ENCODE results near the gene IRAK2. TPM values are rescaled to one million over a fixed set of nuclear protein-coding genes. Genes with fewer than 3 reads are reported as not detected.

IRAK2 gene
- total RNA-seq, 6 donors from 2014 or later: 3.1 to 10.2 (median 7.1) TPM

DNA sequence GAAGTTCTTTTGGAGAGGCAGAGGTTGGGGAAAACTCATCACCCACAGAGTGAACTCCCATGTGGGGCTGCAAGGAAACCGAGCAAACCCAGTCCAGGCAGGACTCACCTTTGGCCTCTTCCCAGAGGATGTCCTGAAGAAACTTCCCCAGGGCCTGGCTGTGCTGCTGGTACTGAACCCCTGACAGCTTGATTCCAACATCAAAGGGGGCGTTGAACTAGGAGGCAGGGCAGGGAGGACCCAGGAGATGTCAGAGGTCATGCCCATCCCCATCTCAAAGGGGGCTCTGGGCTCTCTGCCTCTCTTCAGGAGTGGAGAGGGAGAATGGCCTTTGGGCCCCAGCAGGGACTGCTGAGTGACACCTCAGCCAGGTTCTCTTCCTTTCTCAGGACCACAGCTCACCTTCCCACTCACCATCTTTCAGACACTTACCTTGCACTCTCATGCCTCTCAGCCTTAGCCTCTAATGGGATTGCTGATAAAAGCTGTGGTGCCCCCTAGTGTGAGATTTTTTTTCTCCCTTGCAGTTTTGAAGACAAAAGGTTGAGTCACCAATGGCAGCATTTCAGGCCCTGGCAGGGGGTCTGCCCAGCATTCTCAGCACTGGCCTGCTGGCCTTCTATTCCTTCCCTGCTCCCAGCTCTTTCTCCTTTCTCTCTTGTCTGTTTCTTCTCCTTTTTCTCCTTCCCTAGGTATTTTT, 122.0 kb downstream of the IRAK2 start:
- H3K36me3 ChIP-seq: peaks cover 0 to 70% (median 31%) of the 10 kb centered on the region in 4 donors
- no peak for DNase-seq
- peaks cover 0 to 4% (median 0%) of the 10 kb centered on the region in 4 donors for H3K4me1 ChIP-seq
- WGBS, 2 donors: 71 to 85% methylated on average over 1 to 2 of the region's 2 CpGs
- no peaks in the 10 kb centered on the region for H3K27me3 ChIP-seq
- ATAC-seq (ENCODE audit: low FRiP score in 2 of 2): no peak
- H3K27ac ChIP-seq: no peak overlapping the region
- no peak overlapping the region for H3K4me3 ChIP-seq
- no peaks in the 10 kb centered on the region for H3K9me3 ChIP-seq
- TF ChIP-seq EP300 (IDR thresholded peaks at IDR 0.05) (no peak), POLR2AphosphoS5 (IDR thresholded peaks at IDR 0.05) (no peak)
- TF ChIP-seq, protein P1, sequence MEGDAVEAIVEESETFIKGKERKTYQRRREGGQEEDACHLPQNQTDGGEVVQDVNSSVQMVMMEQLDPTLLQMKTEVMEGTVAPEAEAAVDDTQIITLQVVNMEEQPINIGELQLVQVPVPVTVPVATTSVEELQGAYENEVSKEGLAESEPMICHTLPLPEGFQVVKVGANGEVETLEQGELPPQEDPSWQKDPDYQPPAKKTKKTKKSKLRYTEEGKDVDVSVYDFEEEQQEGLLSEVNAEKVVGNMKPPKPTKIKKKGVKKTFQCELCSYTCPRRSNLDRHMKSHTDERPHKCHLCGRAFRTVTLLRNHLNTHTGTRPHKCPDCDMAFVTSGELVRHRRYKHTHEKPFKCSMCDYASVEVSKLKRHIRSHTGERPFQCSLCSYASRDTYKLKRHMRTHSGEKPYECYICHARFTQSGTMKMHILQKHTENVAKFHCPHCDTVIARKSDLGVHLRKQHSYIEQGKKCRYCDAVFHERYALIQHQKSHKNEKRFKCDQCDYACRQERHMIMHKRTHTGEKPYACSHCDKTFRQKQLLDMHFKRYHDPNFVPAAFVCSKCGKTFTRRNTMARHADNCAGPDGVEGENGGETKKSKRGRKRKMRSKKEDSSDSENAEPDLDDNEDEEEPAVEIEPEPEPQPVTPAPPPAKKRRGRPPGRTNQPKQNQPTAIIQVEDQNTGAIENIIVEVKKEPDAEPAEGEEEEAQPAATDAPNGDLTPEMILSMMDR (IDR thresholded peaks at IDR 0.05): peak in 2 of 6 experiments; percentile 19 to 42

DNA sequence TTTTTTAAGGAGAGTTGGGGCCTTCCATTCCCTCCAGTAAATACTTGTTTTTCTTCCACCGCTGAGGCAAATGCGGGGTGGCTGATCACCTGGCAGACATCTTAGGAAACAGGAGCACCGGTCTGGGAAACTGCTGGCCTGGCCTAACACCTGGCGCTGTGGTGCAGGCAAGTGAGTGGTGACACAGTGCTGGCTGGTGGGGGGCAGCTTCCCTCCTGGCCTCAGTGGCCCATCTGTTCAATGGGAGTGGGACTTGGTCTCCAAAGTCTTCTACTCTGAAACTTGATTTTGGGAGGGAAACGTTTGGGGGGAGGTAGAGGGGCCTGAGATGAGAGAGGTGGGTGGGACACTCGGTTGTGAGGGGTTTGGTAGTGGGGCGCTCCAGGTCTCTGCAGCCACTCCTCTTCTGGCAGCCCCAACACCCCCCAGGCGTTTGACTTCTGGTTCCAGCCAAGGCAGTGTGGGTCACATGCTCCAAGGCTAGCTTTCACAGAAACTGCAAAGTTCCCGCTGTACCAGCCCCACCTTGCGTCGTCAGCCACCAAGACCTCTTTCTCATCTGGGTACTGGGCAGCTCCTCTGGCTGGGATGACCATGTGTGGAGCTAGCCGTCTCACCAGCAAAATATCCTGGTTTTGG, 123.3 kb downstream of the IRAK2 start:
- Histone ChIP-seq H3K4me1 (peaks cover 0 to 14% (median 7%) of the 10 kb centered on the region in 4 donors), H3K27me3 (no peaks in the 10 kb centered on the region), H3K9me3 (no peaks in the 10 kb centered on the region), H3K36me3 (peaks cover 0 to 58% (median 27%) of the 10 kb centered on the region in 4 donors), H3K27ac (no peak overlapping the region), H3K4me3 (no peak overlapping the region)
- ATAC-seq (ENCODE audit: low FRiP score in 2 of 2) (no peak), DNase-seq (no peak)
- TF ChIP-seq POLR2AphosphoS5 (IDR thresholded peaks at IDR 0.05) (no peak), EP300 (IDR thresholded peaks at IDR 0.05) (no peak), POLR2A (IDR thresholded peaks at IDR 0.05) (no peak)
- TF ChIP-seq, protein P1 (IDR thresholded peaks at IDR 0.05): no peak
- 93 to 96% methylated on average over 12 of the region's 12 CpGs for WGBS, 2 donors

DNA sequence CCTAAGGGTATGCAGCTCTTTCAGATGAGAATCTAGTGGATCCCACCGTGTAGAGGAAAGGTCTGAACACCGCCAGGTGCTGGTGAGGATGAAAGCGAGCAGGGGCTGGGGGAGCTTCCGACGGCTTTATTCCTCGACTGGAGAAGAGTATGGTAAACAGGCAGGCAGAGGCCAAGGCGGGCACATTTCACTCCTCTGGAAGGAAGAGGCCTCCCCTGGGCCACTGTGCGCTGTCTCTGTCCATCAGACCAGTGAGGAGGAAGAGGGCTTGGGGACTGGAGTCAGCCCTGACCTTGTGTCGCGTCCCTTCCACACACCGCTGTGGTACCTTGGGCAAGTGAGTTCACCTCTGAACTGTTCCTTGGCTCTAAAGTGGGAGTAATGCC, 123.8 kb downstream of the IRAK2 start:
- WGBS, 2 donors: 91 to 95% methylated on average over 9 to 10 of the region's 11 CpGs
- H3K36me3 ChIP-seq: peaks cover 0 to 54% (median 24%) of the 10 kb centered on the region in 4 donors
- TF ChIP-seq EP300 (IDR thresholded peaks at IDR 0.05): no peak
- TF ChIP-seq, protein P1 (IDR thresholded peaks at IDR 0.05): no peak
- no peak for TF ChIP-seq POLR2A (IDR thresholded peaks at IDR 0.05)

DNA sequence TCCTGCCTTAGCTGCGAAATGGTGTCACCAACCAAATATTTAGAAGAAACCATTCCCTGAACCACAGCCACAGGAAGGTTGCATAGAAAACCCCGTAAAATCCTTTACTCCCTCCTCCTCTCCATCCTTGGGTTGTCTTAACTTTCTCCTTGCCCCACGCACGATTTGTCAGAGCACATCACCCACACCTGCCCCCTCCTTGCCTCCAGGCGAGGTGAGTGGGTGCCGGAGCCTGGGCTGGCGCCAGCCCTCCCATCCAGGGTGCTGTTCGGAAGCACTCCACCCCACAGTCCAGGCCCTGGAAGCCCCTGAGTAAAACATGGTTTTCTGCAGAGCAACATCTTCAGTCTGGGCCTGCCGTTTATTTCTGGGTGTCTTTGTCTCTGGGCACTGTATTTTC, 124.4 kb downstream of the IRAK2 start:
- H3K27ac ChIP-seq: no peak overlapping the region

More for the DNA sequence above, 123.8 kb downstream of the IRAK2 start:
- Histone ChIP-seq H3K27ac (no peak overlapping the region), H3K4me3 (no peak overlapping the region), H3K9me3 (no peaks in the 10 kb centered on the region), H3K27me3 (no peaks in the 10 kb centered on the region), H3K4me1 (peaks cover 0 to 14% (median 9%) of the 10 kb centered on the region in 4 donors)
- no peak for DNase-seq
- no peak for ATAC-seq (ENCODE audit: low FRiP score in 2 of 2)

More for the DNA sequence above, 124.4 kb downstream of the IRAK2 start:
- TF ChIP-seq, protein P1 (IDR thresholded peaks at IDR 0.05): no peak
- Histone ChIP-seq H3K4me3 (no peak overlapping the region), H3K36me3 (peaks cover 0 to 48% (median 21%) of the 10 kb centered on the region in 4 donors), H3K9me3 (no peaks in the 10 kb centered on the region), H3K4me1 (peaks cover 0 to 14% (median 9%) of the 10 kb centered on the region in 4 donors), H3K27me3 (no peaks in the 10 kb centered on the region)
- ATAC-seq (ENCODE audit: low FRiP score in 2 of 2) (no peak), DNase-seq (peak in 1 of 2 donors; percentile 58)
- WGBS, 2 donors: 95 to 98% methylated on average over 9 of the region's 9 CpGs
